ENCODE results near the gene MAN2A2. TPM values are rescaled to one million over a fixed set of nuclear protein-coding genes. Genes with fewer than 3 reads are reported as not detected.

Gene MAN2A2
- total and polyA plus RNA-seq, 2 of the 8 experiments (the other 6 are each of a cell fraction or from before 2014, with no cell fraction given) = 23.1 to 29.7 TPM

DNA sequence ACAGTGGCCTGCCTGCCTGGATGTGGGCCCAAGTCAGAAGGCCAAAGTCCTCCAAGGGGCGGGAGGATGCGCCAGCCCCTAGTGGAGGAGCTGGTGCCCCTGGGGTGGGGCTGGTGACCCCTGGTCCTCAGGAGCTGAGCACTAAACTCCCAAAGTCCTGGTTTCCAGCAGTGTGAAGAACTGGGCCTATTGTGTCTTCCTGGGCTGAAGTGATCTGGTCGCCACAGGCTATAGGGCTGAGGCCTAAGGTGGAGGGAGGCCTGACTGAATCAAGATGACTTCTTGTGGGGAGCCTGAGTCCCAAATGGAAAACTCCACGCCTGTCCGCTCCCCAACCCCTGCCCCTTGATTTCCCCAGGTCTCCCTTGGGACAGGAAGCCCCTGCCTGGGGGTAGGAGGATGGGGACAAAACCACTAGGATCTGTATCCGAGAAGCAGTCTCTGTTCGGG lies 19.6 kb upstream of the MAN2A2 start (continued):
- TF ChIP-seq, protein P1, sequence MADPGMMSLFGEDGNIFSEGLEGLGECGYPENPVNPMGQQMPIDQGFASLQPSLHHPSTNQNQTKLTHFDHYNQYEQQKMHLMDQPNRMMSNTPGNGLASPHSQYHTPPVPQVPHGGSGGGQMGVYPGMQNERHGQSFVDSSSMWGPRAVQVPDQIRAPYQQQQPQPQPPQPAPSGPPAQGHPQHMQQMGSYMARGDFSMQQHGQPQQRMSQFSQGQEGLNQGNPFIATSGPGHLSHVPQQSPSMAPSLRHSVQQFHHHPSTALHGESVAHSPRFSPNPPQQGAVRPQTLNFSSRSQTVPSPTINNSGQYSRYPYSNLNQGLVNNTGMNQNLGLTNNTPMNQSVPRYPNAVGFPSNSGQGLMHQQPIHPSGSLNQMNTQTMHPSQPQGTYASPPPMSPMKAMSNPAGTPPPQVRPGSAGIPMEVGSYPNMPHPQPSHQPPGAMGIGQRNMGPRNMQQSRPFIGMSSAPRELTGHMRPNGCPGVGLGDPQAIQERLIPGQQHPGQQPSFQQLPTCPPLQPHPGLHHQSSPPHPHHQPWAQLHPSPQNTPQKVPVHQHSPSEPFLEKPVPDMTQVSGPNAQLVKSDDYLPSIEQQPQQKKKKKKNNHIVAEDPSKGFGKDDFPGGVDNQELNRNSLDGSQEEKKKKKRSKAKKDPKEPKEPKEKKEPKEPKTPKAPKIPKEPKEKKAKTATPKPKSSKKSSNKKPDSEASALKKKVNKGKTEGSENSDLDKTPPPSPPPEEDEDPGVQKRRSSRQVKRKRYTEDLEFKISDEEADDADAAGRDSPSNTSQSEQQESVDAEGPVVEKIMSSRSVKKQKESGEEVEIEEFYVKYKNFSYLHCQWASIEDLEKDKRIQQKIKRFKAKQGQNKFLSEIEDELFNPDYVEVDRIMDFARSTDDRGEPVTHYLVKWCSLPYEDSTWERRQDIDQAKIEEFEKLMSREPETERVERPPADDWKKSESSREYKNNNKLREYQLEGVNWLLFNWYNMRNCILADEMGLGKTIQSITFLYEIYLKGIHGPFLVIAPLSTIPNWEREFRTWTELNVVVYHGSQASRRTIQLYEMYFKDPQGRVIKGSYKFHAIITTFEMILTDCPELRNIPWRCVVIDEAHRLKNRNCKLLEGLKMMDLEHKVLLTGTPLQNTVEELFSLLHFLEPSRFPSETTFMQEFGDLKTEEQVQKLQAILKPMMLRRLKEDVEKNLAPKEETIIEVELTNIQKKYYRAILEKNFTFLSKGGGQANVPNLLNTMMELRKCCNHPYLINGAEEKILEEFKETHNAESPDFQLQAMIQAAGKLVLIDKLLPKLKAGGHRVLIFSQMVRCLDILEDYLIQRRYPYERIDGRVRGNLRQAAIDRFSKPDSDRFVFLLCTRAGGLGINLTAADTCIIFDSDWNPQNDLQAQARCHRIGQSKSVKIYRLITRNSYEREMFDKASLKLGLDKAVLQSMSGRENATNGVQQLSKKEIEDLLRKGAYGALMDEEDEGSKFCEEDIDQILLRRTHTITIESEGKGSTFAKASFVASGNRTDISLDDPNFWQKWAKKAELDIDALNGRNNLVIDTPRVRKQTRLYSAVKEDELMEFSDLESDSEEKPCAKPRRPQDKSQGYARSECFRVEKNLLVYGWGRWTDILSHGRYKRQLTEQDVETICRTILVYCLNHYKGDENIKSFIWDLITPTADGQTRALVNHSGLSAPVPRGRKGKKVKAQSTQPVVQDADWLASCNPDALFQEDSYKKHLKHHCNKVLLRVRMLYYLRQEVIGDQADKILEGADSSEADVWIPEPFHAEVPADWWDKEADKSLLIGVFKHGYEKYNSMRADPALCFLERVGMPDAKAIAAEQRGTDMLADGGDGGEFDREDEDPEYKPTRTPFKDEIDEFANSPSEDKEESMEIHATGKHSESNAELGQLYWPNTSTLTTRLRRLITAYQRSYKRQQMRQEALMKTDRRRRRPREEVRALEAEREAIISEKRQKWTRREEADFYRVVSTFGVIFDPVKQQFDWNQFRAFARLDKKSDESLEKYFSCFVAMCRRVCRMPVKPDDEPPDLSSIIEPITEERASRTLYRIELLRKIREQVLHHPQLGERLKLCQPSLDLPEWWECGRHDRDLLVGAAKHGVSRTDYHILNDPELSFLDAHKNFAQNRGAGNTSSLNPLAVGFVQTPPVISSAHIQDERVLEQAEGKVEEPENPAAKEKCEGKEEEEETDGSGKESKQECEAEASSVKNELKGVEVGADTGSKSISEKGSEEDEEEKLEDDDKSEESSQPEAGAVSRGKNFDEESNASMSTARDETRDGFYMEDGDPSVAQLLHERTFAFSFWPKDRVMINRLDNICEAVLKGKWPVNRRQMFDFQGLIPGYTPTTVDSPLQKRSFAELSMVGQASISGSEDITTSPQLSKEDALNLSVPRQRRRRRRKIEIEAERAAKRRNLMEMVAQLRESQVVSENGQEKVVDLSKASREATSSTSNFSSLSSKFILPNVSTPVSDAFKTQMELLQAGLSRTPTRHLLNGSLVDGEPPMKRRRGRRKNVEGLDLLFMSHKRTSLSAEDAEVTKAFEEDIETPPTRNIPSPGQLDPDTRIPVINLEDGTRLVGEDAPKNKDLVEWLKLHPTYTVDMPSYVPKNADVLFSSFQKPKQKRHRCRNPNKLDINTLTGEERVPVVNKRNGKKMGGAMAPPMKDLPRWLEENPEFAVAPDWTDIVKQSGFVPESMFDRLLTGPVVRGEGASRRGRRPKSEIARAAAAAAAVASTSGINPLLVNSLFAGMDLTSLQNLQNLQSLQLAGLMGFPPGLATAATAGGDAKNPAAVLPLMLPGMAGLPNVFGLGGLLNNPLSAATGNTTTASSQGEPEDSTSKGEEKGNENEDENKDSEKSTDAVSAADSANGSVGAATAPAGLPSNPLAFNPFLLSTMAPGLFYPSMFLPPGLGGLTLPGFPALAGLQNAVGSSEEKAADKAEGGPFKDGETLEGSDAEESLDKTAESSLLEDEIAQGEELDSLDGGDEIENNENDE (IDR thresholded peaks at IDR 0.05; ENCODE audit: insufficient replicate concordance, low read length) = no peak
- TF ChIP-seq EGR1 (IDR thresholded peaks at IDR 0.05; ENCODE audit: borderline replicate concordance, low read depth, low read length) = no peak
- TF ChIP-seq TAF7 (optimal IDR thresholded peaks at IDR 0.05; ENCODE audit: borderline replicate concordance, low read depth, low read length) = no peak
- no peak for TF ChIP-seq CHD1 (IDR thresholded peaks at IDR 0.05; ENCODE audit: low read depth, low read length)
- TF ChIP-seq BCL11A (IDR thresholded peaks at IDR 0.05; ENCODE audit: low read depth in 2 of 2, low read length in 2 of 2) = no peak
- no peak for TF ChIP-seq TCF12 (IDR thresholded peaks at IDR 0.05; ENCODE audit: low read depth, low read length)
- no peak for TF ChIP-seq CEBPB (IDR thresholded peaks at IDR 0.05; ENCODE audit: low read depth, low read length)
- no peak for TF ChIP-seq SIX5 (IDR thresholded peaks at IDR 0.05; ENCODE audit: low read depth, low read length)
